Activated T-cell treated with anti-CD3 and anti-CD28 coated beads for 48 hours (primary cell): Measurements from ENCODE around the gene POTEI.
"Not testable (repeated sequence)": the region's sequence is repeated elsewhere in the genome, so short reads cannot be mapped to it uniquely, and the experiment has no call there.

Experiments used
- DNase-seq: peaks from one replicate; pipeline ENCODE4 v3.0.0-alpha.2; 2020; ENCODE audit warnings: low read depth

The POTEI gene

DNA sequence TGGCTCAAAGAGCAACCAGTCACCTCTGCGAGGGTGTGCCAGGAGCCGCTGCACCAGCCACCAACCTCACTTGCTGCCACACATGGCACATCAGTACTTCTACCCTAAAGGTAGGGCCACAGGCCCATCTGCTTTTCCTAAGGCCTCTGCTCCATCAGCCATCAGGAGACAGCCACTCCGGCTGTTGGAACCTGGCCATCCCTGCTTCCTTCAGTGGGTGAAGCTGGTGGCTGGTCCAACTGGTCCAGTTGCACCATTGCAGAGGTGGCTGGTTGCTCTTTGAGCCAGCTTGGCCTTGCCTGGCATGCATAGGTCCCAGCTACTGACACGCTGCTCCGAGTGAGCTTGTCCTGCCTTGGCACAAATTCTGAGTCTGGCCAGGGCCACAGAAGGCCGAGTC, 53.7 kb downstream of the POTEI start:
- not testable (repeated sequence) for DNase-seq

DNA sequence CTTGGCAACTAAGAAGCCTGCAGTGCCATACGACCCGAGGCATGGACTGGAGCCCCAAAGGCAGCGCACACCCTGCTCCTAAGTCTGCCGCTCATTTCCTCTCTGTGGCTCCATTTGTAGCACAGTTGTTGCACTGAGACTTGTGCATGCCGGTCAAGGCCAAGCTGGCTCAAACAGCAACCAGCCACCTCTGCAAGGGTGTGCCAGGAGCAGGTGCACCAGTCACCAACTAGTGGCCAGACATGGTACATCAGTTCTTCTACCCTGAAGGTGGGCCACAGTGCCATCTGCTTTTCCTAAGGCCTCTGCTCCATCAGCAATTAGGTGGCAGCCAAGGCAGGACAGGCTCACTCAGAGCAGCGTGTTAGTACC, 54.4 kb downstream of the POTEI start:
- not testable (repeated sequence) for DNase-seq

DNA sequence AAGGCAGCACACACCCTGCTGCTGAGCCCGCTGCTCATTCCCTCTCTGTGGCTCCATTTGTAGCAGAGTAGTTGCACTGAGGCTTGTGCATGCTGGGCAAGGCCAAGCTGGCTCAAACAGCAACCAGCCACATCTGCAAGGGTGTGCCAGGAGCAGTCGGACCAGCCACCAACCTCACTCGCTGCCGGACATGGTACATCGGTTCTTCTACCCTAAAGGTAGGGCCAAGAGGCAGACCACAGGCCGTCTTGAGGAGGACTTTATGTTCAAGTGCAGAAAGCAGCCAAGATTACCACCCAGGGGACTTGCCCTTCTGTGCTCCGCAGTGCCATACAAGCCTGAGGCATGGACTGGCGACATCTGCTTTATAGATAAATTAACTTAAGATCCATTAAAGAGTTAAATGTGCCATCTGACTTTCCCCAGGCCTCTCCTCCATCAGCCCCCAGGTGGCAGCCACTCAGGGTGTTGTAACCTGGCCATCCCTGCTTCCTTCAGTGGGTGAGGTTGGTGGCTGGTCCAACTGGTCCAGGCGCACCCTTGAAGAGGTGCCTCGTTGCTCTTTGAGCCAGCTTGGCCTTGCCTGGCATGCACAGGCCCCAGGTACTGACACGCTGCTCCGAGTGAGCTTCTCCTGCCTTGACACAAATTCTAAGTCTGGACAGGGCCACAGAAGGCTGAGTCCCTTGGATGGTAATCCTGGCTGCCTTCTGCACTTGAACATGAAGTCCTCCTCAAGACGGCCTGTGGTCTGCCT, 55.0 kb downstream of the POTEI start:
- not testable (repeated sequence) for DNase-seq

DNA sequence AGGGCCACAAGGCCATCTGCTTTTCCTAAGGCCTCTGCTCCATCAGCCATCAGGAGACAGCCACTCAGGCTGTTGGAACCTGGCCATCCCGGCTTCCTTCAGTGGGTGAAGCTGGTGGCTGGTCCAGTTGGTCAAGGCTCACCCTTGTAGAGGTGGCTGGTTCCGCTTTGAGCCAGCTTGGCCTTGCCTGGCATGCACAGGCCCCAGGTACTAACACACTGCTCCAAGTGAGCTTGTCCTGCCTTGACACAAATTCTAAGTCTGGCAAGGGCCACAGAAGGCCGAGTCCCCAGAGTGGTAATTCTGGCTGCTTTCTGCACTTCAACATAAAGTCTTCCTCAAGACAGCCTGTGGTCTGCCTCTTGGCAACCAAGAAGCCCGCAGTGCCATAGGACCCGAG, 56.2 kb downstream of the POTEI start:
- DNase-seq, result not testable (repeated sequence)

DNA sequence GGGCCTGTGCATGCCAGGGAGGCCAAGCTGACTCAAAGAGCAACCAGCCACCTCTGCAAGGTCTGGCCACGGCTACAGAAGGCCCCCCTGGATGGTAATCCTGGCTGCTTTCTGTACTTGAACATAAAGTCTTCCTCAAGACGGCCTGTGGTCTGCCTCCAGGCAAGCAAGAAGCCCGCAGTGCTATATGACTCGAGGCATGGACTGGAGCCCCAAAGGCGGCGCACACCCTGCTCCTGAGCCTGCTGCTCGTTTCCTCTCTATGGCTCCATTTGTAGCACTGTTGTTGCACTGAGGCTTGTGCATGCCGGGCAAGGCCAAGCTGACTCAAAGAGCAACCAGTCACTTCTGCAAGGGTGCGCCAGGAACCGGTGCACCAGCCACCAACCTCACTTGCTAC, 57.3 kb downstream of the POTEI start:
- not testable (repeated sequence) for DNase-seq

DNA sequence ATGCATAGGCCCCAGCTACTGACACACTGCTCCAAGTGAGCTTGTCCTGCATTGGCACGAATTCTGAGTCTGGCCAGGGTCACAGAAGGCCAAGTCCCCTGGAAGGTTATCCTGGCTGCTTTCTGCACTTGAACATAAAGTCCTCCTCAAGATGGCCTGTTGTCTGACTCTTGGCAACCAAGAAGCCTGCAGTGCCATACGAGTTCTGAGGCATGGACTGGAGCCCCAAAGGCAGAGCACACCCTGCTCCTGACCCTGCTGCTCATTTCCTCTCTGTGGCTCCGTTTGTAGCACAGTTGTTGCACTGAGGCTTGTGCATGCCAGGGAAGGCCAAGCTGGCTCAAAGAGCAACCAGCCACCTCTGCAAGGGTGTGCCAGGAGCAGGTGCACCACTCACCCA, 57.9 kb downstream of the POTEI start:
- not testable (repeated sequence) for DNase-seq

DNA sequence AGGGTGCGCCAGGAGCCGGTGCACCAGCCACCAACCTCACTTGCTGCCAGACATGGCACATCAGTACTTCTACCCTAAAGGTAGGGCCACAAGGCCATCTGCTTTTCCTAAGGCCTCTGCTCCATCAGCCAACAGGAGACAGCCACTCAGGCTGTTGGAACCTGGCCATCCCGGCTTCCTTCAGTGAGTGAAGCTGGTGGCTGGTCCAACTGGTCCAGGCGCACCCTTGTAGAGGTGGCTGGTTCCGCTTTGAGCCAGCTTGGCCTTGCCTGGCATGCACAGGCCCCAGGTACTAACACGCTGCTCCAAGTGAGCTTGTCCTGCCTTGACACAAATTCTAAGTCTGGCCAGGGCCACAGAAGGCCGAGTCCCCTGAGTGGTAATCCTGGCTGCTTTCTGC, 58.8 kb downstream of the POTEI start:
- not testable (repeated sequence) for DNase-seq

DNA sequence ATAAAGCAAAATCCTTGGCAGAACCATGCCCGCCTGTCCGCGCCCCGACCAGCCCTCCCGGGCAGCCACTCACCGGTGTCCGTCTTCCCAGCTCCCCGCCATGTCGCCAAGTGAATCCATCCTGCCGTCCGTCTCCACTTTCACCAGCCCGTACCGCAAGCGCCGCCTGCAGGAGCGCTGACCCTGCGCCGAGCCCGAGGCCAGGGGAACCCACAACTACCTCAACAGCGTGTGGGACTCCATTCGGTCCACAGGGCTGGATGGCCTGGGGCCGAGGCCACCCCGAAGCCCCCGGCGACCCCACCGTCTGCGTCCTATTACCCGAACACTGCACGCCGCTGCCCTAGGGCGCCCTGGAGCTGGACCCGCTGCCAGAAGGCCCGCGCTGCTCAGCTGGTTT, 81.5 kb downstream of the POTEI start:
- peak; percentile 5 for DNase-seq

DNA sequence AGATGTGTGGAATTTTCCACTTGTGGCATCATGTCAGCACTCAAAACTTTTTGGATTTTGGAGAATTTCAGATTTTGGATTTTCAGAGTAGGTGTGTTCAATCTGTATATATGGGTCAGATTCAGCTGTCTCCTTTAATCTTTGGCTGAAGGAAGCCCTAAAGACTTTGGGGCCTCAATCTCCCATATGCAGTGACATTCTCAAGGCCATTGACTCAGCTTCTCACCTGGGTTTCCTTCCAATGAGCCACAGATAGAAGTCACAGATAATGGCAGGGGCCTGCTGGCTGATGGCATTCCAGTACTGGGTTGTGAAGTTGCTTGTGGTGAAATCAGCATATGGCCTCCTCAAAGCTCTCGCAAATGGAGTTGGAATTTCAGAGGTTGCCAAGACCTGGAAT, 90.3 kb downstream of the POTEI start:
- DNase-seq, result not testable (repeated sequence)

DNA sequence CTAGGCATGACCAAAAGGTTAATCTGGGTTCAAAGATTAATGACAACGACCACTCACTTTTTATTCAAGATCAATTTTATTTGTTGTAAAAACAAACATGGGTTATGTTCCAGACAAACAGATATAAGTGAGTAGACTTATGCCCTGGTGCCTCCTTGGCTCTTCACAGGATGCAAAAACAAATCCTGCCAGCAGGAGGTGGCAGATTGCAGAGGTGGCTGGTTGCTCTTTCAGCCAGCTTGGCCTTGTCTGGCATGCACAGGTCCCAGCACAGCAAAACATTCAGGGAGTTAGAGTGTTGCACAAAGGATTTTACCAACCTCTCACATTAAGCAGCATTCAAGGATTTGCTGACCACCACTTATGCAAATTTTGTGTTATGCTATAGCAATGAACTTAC, 92.4 kb downstream of the POTEI start:
- DNase-seq, result peak; percentile 11
